D721Med (cell line): ENCODE data around the gene CCDC47.
"Not testable (repeated sequence)": the region's sequence is repeated elsewhere in the genome, so short reads cannot be mapped to it uniquely, and the experiment has no call there.

Source experiments
- DNase-seq: peaks from one replicate; pipeline ENCODE4 v3.0.0; 2011; ENCODE audit warnings: low spot score; ENCODE audit not compliant: insufficient read length
- FAIRE-seq: peaks from 2 replicates; lab custom pipeline; 2011; peaks lifted over from hg19 to GRCh38; lab: Jason Lieb, UNC
- CTCF ChIP-seq: IDR thresholded peaks from 2 replicates; pipeline ENCODE4 v1.5.1; 2012; ENCODE audit warnings: mild to moderate bottlenecking, control low read depth; ENCODE audit not compliant: insufficient read depth; ENCODE audit errors: missing control alignments

Gene CCDC47

GRCh38 chr17:63798572-63799106 lies 25.2 kb upstream of the CCDC47 start:
- TF ChIP-seq CTCF = no peak
- no peak for FAIRE-seq
- no peak for DNase-seq

GRCh38 chr17:63796375-63796774 lies 23.0 kb upstream of the CCDC47 start:
- not testable (repeated sequence) for FAIRE-seq, DNase-seq

- TF ChIP-seq CTCF = no peak
- DNase-seq (no peak), FAIRE-seq (no peak)
These were observed 18.8 kb upstream of the CCDC47 start for GRCh38 chr17:63792055-63792729.

- FAIRE-seq = no peak
These were observed 16.7 kb upstream of the CCDC47 start for GRCh38 chr17:63790057-63790456.

GRCh38 chr17:63786971-63787711 lies 13.7 kb upstream of the CCDC47 start:
- no peak for TF ChIP-seq CTCF
- DNase-seq (no peak), FAIRE-seq (no peak)

More at GRCh38 chr17:63790057-63790456, 16.7 kb upstream of the CCDC47 start:
- TF ChIP-seq CTCF = no peak
- no peak for DNase-seq

- FAIRE-seq (no peak), DNase-seq (no peak)
- TF ChIP-seq CTCF = no peak
These were observed 12.7 kb upstream of the CCDC47 start for GRCh38 chr17:63786117-63786516.

- DNase-seq = no peak
- no peak for TF ChIP-seq CTCF
- no peak for FAIRE-seq
These were observed 12.2 kb upstream of the CCDC47 start for GRCh38 chr17:63785556-63785955.
